ENCODE data around the gene DUSP22.
A peak's percentile ranks its signal among the peaks of the same experiment; 100 is the strongest.

Gene DUSP22

DNA sequence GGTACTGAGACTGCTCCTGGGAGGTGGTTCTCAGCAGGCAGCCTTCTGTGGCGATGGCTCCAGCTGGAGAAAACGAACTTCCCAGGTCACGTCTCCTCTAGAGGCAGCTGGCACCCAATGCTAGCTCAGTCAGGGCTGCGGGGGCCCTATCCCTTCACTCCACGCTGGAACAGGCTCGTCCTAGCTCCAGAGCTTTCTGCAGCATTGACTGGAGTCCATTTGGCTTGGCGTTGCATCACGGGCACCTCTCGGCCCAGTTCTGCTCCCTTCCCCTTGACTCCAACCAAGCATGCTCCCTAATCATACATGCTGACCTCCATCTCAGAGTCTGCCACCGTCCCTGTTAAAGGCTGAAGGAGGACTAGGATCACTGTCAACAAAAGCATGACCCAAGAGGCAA is 93.3 kb downstream of the DUSP22 start:
- H3K4me3 ChIP-seq (ENCODE audit: low read depth, low read length), result no peak overlapping the region
- DNase-seq (ENCODE audit: low read depth), result no peak

GRCh38 chr6:386688-387266 is 94.5 kb downstream of the DUSP22 start:
- DNase-seq (ENCODE audit: low read depth), result no peak
- TF ChIP-seq CTCF (IDR thresholded peaks at IDR 0.05; ENCODE audit: insufficient read depth, low read depth, low read length, missing control alignments), result no peak
- no peak overlapping the region for H3K4me3 ChIP-seq (ENCODE audit: low read depth, low read length)

More for the DNA sequence above, 93.3 kb downstream of the DUSP22 start:
- TF ChIP-seq CTCF (IDR thresholded peaks at IDR 0.05; ENCODE audit: insufficient read depth, low read depth, low read length, missing control alignments), result no peak

- no peak for TF ChIP-seq CTCF (IDR thresholded peaks at IDR 0.05; ENCODE audit: insufficient read depth, low read depth, low read length, missing control alignments)
- DNase-seq (ENCODE audit: low read depth), result no peak
- H3K4me3 ChIP-seq (ENCODE audit: low read depth, low read length), result no peak overlapping the region
Measured at GRCh38 chr6:387293-387741, 95.0 kb downstream of the DUSP22 start.

DNA sequence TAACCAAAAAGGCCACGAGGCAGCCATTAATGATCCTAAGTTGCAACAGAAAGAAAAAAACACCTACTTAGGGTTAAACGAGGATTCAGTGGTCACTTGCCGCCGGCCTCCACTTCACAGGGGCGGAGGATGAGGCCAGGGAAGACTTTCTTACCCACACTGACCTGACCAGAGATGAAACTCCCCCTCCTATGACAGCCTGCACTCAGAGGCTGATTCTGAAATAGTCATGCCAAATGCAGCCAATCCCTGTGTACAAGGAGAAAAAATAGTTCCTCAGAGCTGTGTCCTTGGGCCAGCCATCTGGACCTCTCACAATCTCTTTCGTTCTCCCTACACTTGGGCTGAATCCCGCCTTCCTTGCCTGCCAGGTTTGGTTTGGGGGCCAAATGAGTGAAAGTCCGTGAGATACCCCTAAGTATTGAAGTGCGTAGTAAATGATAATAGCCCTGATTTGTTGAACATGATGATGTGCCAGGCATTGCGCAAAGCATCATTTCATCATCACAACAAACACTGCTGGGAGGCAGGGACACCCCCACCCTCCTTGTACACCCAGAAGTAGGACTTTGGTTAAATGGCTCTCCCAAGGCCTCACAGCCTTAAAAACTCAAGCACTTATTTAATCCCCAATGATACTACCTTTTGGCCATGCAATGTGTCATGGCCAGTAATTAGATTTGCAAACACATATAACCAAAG is 96.1 kb downstream of the DUSP22 start:
- H3K4me3 ChIP-seq (ENCODE audit: low read depth, low read length), result no peak overlapping the region

GRCh38 chr6:389143-389542 is 96.9 kb downstream of the DUSP22 start:
- peak overlapping the region; percentile 65 for H3K4me3 ChIP-seq (ENCODE audit: low read depth, low read length)
- TF ChIP-seq CTCF (IDR thresholded peaks at IDR 0.05; ENCODE audit: insufficient read depth, low read depth, low read length, missing control alignments), result no peak
- no peak for DNase-seq (ENCODE audit: low read depth)

More for the DNA sequence above, 96.1 kb downstream of the DUSP22 start:
- TF ChIP-seq CTCF (IDR thresholded peaks at IDR 0.05; ENCODE audit: insufficient read depth, low read depth, low read length, missing control alignments), result no peak
- DNase-seq (ENCODE audit: low read depth), result no peak

DNA sequence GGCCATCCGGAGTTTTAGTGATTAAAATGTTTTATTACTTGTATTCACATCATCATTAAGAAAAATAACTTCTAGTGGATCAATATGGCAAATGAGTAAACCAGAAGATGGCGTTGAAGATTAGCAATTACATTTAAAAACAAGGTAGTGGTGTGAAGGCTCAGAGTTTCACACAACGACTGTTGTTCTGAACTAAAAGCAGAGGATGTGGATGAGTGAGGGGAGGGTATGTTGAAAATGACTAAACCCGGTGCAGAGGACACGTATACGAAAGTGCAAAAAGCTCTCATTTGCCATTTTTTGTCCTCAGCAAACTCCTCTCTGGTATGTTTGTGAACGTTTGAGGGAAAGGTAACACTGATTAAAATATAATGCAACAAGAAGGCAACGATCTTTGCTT is 97.3 kb downstream of the DUSP22 start:
- DNase-seq (ENCODE audit: low read depth), result peak; percentile 91
- H3K4me3 ChIP-seq (ENCODE audit: low read depth, low read length), result peak overlapping the region; percentile 65
- TF ChIP-seq CTCF (IDR thresholded peaks at IDR 0.05; ENCODE audit: insufficient read depth, low read depth, low read length, missing control alignments), result no peak
